Measurements from ENCODE around the gene CAMK2B. TPM values are rescaled to one million over a fixed set of nuclear protein-coding genes. Genes with fewer than 3 reads are reported as not detected.

CAMK2B gene
- total RNA-seq, 1 experiment from 2014 or later = not detected

- no peak overlapping the region for H3K27ac Mint-ChIP-seq (ENCODE audit: unreplicated experiment)
- no peak for DNase-seq
- no peaks in the 10 kb centered on the region for H3K36me3 Mint-ChIP-seq (ENCODE audit: insufficient read depth, unreplicated experiment)
- H3K27me3 Mint-ChIP-seq (ENCODE audit: unreplicated experiment) = peaks cover 71% of the 10 kb centered on the region
- TF ChIP-seq CTCF (IDR thresholded peaks at IDR 0.05; ENCODE audit: unreplicated experiment) = no peak
- CTCF ChIA-PET = interaction anchor here (1.2 kb wide), 1 partner anchor 80 kb away, joined by 3 read pairs; no protein-coding TSS in a partner anchor
- intact Hi-C loops (cut with micrococcal nuclease; ENCODE audit: unreplicated experiment) = no loop called here
- no TSS peak for BruUV-seq (replicated peaks)
- no peaks in the 10 kb centered on the region for H3K9me3 Mint-ChIP-seq (ENCODE audit: low read depth, unreplicated experiment)
- H3K4me3 Mint-ChIP-seq (ENCODE audit: low read depth, unreplicated experiment) = no peak overlapping the region
- H3K4me1 Mint-ChIP-seq (ENCODE audit: low read depth, unreplicated experiment) = no peaks in the 10 kb centered on the region
These were observed 9.8 kb upstream of the CAMK2B start for GRCh38 chr7:44335184-44335583.

GRCh38 chr7:44334734-44335097 is 9.3 kb upstream of the CAMK2B start:
- Mint-ChIP-seq H3K27ac (ENCODE audit: unreplicated experiment) (no peak overlapping the region), H3K4me1 (ENCODE audit: low read depth, unreplicated experiment) (no peaks in the 10 kb centered on the region), H3K4me3 (ENCODE audit: low read depth, unreplicated experiment) (no peak overlapping the region), H3K36me3 (ENCODE audit: insufficient read depth, unreplicated experiment) (no peaks in the 10 kb centered on the region), H3K9me3 (ENCODE audit: low read depth, unreplicated experiment) (no peaks in the 10 kb centered on the region), H3K27me3 (ENCODE audit: unreplicated experiment) (peaks cover 66% of the 10 kb centered on the region)
- no TSS peak for BruUV-seq (replicated peaks)
- CTCF ChIA-PET = no interaction called here
- DNase-seq = no peak
- intact Hi-C loops (cut with micrococcal nuclease; ENCODE audit: unreplicated experiment) = no loop called here
- no peak for TF ChIP-seq CTCF (IDR thresholded peaks at IDR 0.05; ENCODE audit: unreplicated experiment)

GRCh38 chr7:44333911-44334733 is 8.7 kb upstream of the CAMK2B start:
- Mint-ChIP-seq H3K4me1 (ENCODE audit: low read depth, unreplicated experiment) (no peaks in the 10 kb centered on the region), H3K36me3 (ENCODE audit: insufficient read depth, unreplicated experiment) (no peaks in the 10 kb centered on the region), H3K9me3 (ENCODE audit: low read depth, unreplicated experiment) (no peaks in the 10 kb centered on the region), H3K27me3 (ENCODE audit: unreplicated experiment) (peaks cover 60% of the 10 kb centered on the region), H3K27ac (ENCODE audit: unreplicated experiment) (no peak overlapping the region), H3K4me3 (ENCODE audit: low read depth, unreplicated experiment) (no peak overlapping the region)
- intact Hi-C loops (cut with micrococcal nuclease; ENCODE audit: unreplicated experiment) = no loop called here
- no peak for DNase-seq
- TF ChIP-seq CTCF (IDR thresholded peaks at IDR 0.05; ENCODE audit: unreplicated experiment) = no peak
- CTCF ChIA-PET = interaction anchor here (0.7 kb wide), 1 partner anchor 1005 kb away, joined by 3 read pairs; no protein-coding TSS in a partner anchor
- BruUV-seq (replicated peaks) = no TSS peak

- H3K27ac Mint-ChIP-seq (ENCODE audit: unreplicated experiment) = no peak overlapping the region
- peaks cover 61% of the 10 kb centered on the region for H3K27me3 Mint-ChIP-seq (ENCODE audit: unreplicated experiment)
- intact Hi-C loops (cut with micrococcal nuclease; ENCODE audit: unreplicated experiment) = no loop called here
- no peak for TF ChIP-seq CTCF (IDR thresholded peaks at IDR 0.05; ENCODE audit: unreplicated experiment)
- DNase-seq = no peak
- H3K9me3 Mint-ChIP-seq (ENCODE audit: low read depth, unreplicated experiment) = no peaks in the 10 kb centered on the region
- BruUV-seq (replicated peaks) = no TSS peak
- no peaks in the 10 kb centered on the region for H3K4me1 Mint-ChIP-seq (ENCODE audit: low read depth, unreplicated experiment)
- CTCF ChIA-PET = no interaction called here
- no peak overlapping the region for H3K4me3 Mint-ChIP-seq (ENCODE audit: low read depth, unreplicated experiment)
- no peaks in the 10 kb centered on the region for H3K36me3 Mint-ChIP-seq (ENCODE audit: insufficient read depth, unreplicated experiment)
These were observed 6.3 kb upstream of the CAMK2B start for GRCh38 chr7:44331682-44332081.

Data from Calu3 (cell line).